GM23248 (cell line): ENCODE results near the gene NR5A2. TPM values are rescaled to one million over a fixed set of nuclear protein-coding genes. Genes with fewer than 3 reads are reported as not detected.
A peak's percentile ranks its signal among the peaks of the same experiment; 100 is the strongest.

Experiments used
- DNase-seq: peaks from one replicate; pipeline ENCODE4 v3.0.0-alpha.2; 2015
- H2AFZ ChIP-seq: fragments of 200-600 bp; sonication (generic); 2 replicates; pipeline ENCODE4 v1.6.1; 2016; ENCODE audit warnings: antibody characterized with exemption
- H3F3A ChIP-seq: fragments of 200-600 bp; sonication (generic); 2 replicates; pipeline ENCODE4 v1.6.1; 2016; ENCODE audit warnings: mild to moderate bottlenecking, antibody characterized with exemption, mixed run types; ENCODE audit not compliant: insufficient read depth
- H3K27ac ChIP-seq: fragments of 200-600 bp; sonication (generic); 2 replicates; pipeline ENCODE4 v1.5.1; 2016; ENCODE audit warnings: mild to moderate bottlenecking
- H3K27me3 ChIP-seq: fragments of 200-600 bp; sonication (generic); replicated peaks from 2 replicates; pipeline ENCODE4 v1.6.1; 2016; ENCODE audit warnings: mild to moderate bottlenecking; ENCODE audit not compliant: insufficient read depth
- H3K36me3 ChIP-seq: fragments of 200-600 bp; sonication (generic); 2 replicates; pipeline ENCODE4 v1.6.1; 2016; ENCODE audit warnings: low read depth, mild to moderate bottlenecking
- H3K4me1 ChIP-seq: fragments of 200-600 bp; sonication (generic); 2 replicates; pipeline ENCODE4 v1.6.1; 2016; ENCODE audit warnings: mild to moderate bottlenecking; ENCODE audit not compliant: insufficient read depth
- H3K4me2 ChIP-seq: fragments of 200-600 bp; sonication (generic); one replicate; pipeline ENCODE4 v1.6.1; 2016; ENCODE audit warnings: mild to moderate bottlenecking; ENCODE audit not compliant: unreplicated experiment
- H3K4me3 ChIP-seq: fragments of 200-600 bp; sonication (generic); 2 replicates; pipeline ENCODE4 v1.5.1; 2016; ENCODE audit warnings: mild to moderate bottlenecking
- H3K79me2 ChIP-seq: fragments of 200-600 bp; sonication (generic); 2 replicates; pipeline ENCODE4 v1.6.1; 2016; ENCODE audit warnings: mild to moderate bottlenecking; ENCODE audit not compliant: insufficient read depth
- H3K9ac ChIP-seq: fragments of 200-600 bp; sonication (generic); 2 replicates; pipeline ENCODE4 v1.6.1; 2016; ENCODE audit warnings: mild to moderate bottlenecking
- H3K9me2 ChIP-seq: fragments of 200-600 bp; sonication (generic); 2 replicates; pipeline ENCODE4 v1.6.1; 2016; ENCODE audit warnings: mixed run types, mild to moderate bottlenecking, moderate library complexity; ENCODE audit not compliant: insufficient read depth
- H3K9me3 ChIP-seq: fragments of 200-600 bp; sonication (generic); one replicate; pipeline ENCODE4 v1.6.1; 2017; ENCODE audit warnings: low read depth
- H4K20me1 ChIP-seq: fragments of 200-600 bp; sonication (generic); 2 replicates; pipeline ENCODE4 v1.6.0; 2016; ENCODE audit not compliant: insufficient read depth
- EZH2 ChIP-seq: fragments of 200-600 bp; sonication (generic); IDR thresholded peaks from 2 replicates; pipeline ENCODE4 v1.6.1; 2018; ENCODE audit warnings: antibody characterized with exemption, mild to moderate bottlenecking; ENCODE audit not compliant: insufficient read depth, poor library complexity, severe bottlenecking
- EZH2phosphoT487 ChIP-seq: fragments of 200-600 bp; sonication (generic); IDR thresholded peaks from 2 replicates; pipeline ENCODE4 v1.6.1; 2018; ENCODE audit warnings: antibody characterized with exemption, moderate library complexity, mild to moderate bottlenecking, low read depth; ENCODE audit not compliant: insufficient read depth
- WGBS, 2 experiments: methylation state at CpG; one replicate each; pipeline ENCODE4 v1.1.6; 2015 to 2017; ENCODE audit warnings: low lambda C conversion rate in 2 of 2, low coverage in 1 of 2; ENCODE audit errors: missing lambda C conversion rate in 2 of 2; 5-methylcytosine and 5-hydroxymethylcytosine counted together
- in situ Hi-C: fragments of 300-500 bp; cut with MboI; formaldehyde crosslinking; loops from 2 replicates; pipeline ENCODE4 v1.15.0; 2020
- polyA plus RNA-seq: library from polyadenylated mRNA; unstranded; fragments of >200 nt; fragmentation: Nextera tagmentation; extraction: Ambion mirVana; gene quantifications from 2 replicates; pipeline ENCODE4 v1.2.1, GENCODE V29; 2016
- total RNA-seq: library from RNA; depleted of rRNA; stranded (reverse); fragments of >200 nt; shearing (Covaris generic); gene quantifications from 2 replicates; pipeline ENCODE4 v1.2.3, GENCODE V29; 2014

The NR5A2 gene
- total and polyA plus RNA-seq, 2 experiments from 2014 or later: 0.06 to 0.65 TPM

DNA sequence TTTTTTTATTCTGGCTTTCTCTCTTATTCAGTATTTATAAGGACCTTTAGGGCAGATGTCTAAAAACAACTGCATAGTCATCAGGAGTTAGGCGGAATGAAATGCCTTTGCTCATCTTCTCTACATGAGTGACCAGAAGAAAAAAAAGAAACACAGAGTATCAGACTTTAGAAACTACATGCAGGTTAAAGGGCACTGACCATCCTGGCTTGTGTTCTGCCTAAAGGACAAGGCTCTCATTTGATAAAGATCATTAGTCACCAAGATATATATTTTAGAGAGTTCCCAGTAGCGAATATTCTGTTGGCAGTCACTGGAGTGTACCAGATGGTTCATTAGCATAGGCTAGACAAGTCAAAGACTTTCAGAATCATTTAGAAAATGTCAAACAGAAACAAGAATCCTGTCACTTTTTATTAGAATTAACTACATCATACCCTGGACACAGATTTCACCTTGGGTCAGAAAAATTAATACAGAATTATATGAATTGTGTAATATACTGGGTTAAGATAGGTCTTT is 145.6 kb downstream of the NR5A2 start:
- Histone ChIP-seq H3K4me1 (peaks cover 23% of the 10 kb centered on the region), H4K20me1 (no peaks in the 10 kb centered on the region), H3K27ac (peak overlapping the region; percentile 49), H3K4me3 (no peak overlapping the region; the same call in 1 of the 2 replicates), H3K9ac (no peak overlapping the region), H3K9me2 (no peaks in the 10 kb centered on the region), H2AFZ (peak overlapping the region; percentile 14; the same call in 1 of the 2 replicates), H3K4me2 (peak overlapping the region; percentile 66), H3F3A (peaks cover 20% of the 10 kb centered on the region), H3K9me3 (no peaks in the 10 kb centered on the region), H3K79me2 (no peaks in the 10 kb centered on the region), H3K36me3 (no peaks in the 10 kb centered on the region), H3K27me3 (no peaks in the 10 kb centered on the region)
- TF ChIP-seq EZH2phosphoT487 (no peak), EZH2 (no peak)
- DNase-seq: peak; percentile 43
- WGBS, 2 experiments: 8 to 14% methylated on average over 2 of the region's 2 CpGs
- in situ Hi-C loops: no loop called here

- TF ChIP-seq EZH2: no peak
- no peak for TF ChIP-seq EZH2phosphoT487
- in situ Hi-C loops: no loop called here
- H3F3A ChIP-seq: peaks cover 36% of the 10 kb centered on the region
- no peak overlapping the region for H2AFZ ChIP-seq
- no peak overlapping the region for H3K4me3 ChIP-seq
- no peak overlapping the region for H3K9ac ChIP-seq
- no peaks in the 10 kb centered on the region for H3K9me3 ChIP-seq
- no peak for DNase-seq
- H3K79me2 ChIP-seq: no peaks in the 10 kb centered on the region
- H4K20me1 ChIP-seq: no peaks in the 10 kb centered on the region
- no peaks in the 10 kb centered on the region for H3K9me2 ChIP-seq
- H3K36me3 ChIP-seq: no peaks in the 10 kb centered on the region
- 78 to 80% methylated on average over 5 of the region's 5 CpGs for WGBS, 2 experiments
- H3K27me3 ChIP-seq: no peaks in the 10 kb centered on the region
- H3K4me1 ChIP-seq: peaks cover 39% of the 10 kb centered on the region
- H3K4me2 ChIP-seq: no peak overlapping the region
- H3K27ac ChIP-seq: no peak overlapping the region
These were observed 147.2 kb downstream of the NR5A2 start for GRCh38 chr1:200174525-200175295.

GRCh38 chr1:200176181-200176580 is 148.7 kb downstream of the NR5A2 start:
- 73 to 75% methylated on average over 7 of the region's 7 CpGs for WGBS, 2 experiments
- Histone ChIP-seq H3K9me2 (no peaks in the 10 kb centered on the region), H3F3A (peaks cover 46% of the 10 kb centered on the region), H3K27me3 (no peaks in the 10 kb centered on the region), H3K4me1 (peaks cover 53% of the 10 kb centered on the region), H3K36me3 (no peaks in the 10 kb centered on the region), H3K27ac (no peak overlapping the region), H3K4me2 (no peak overlapping the region), H3K9me3 (no peaks in the 10 kb centered on the region), H3K4me3 (no peak overlapping the region), H3K9ac (no peak overlapping the region), H3K79me2 (no peaks in the 10 kb centered on the region), H4K20me1 (no peaks in the 10 kb centered on the region), H2AFZ (no peak overlapping the region)
- DNase-seq: no peak
- in situ Hi-C loops: no loop called here
- TF ChIP-seq EZH2: no peak
- TF ChIP-seq EZH2phosphoT487: no peak

DNA sequence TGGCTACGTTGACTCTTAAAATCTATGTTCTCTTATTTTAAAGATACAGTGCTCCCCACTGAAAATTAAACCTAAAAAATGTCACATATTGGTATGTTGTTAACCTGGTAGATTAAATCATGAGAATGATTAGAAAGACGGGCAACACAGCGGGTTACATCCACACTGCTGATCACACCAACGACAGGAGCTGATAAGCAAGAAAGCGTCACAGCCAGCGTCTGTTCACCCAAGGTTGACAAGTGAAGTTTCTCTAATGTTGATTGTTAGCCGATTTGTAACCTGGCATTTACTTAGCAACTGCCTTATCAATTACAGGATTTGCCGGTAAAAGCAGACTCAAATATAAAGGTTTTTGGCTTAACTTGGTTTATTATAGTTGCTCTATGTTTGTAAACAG is 149.3 kb downstream of the NR5A2 start:
- no peak overlapping the region for H3K27ac ChIP-seq
- WGBS, 2 experiments: 83 to 88% methylated on average over 8 of the region's 8 CpGs
- peaks cover 53% of the 10 kb centered on the region for H3K4me1 ChIP-seq
- H3K4me2 ChIP-seq: no peak overlapping the region
- H3K36me3 ChIP-seq: no peaks in the 10 kb centered on the region
- H3F3A ChIP-seq: peaks cover 43% of the 10 kb centered on the region
- H3K9me3 ChIP-seq: no peaks in the 10 kb centered on the region
- no peaks in the 10 kb centered on the region for H3K27me3 ChIP-seq
- no peak overlapping the region for H3K4me3 ChIP-seq
- TF ChIP-seq EZH2phosphoT487 (no peak), EZH2 (no peak)
- in situ Hi-C loops: no loop called here
- no peak overlapping the region for H2AFZ ChIP-seq
- H4K20me1 ChIP-seq: no peaks in the 10 kb centered on the region
- no peak overlapping the region for H3K9ac ChIP-seq
- no peaks in the 10 kb centered on the region for H3K9me2 ChIP-seq
- no peak for DNase-seq
- no peaks in the 10 kb centered on the region for H3K79me2 ChIP-seq
